Measurements from ENCODE around the gene MTCL1.

- TF ChIP-seq CTCF (IDR thresholded peaks at IDR 0.05; ENCODE audit: control extremely low read depth in 1 of 3, insufficient read depth in 1 of 3, low read depth in 1 of 3, low read length in 3 of 3) (no peak), PHF8 (conservative IDR thresholded peaks at IDR 0.05; ENCODE audit: low read depth, low read length) (no peak), CTBP2 (IDR thresholded peaks at IDR 0.05; ENCODE audit: borderline replicate concordance, insufficient read depth, insufficient read length, low read length) (no peak), CHD2 (IDR thresholded peaks at IDR 0.05; ENCODE audit: low read length) (no peak), TEAD4 (IDR thresholded peaks at IDR 0.05; ENCODE audit: low read depth, low read length) (no peak), RXRA (IDR thresholded peaks at IDR 0.05; ENCODE audit: insufficient read depth, low read depth, low read length) (no peak), MAFK (IDR thresholded peaks at IDR 0.05; ENCODE audit: low read depth, low read length) (no peak), KDM5A (IDR thresholded peaks at IDR 0.05; ENCODE audit: low read length) (no peak), EZH2 (IDR thresholded peaks at IDR 0.05; ENCODE audit: low read depth, low read length, severe bottlenecking) (no peak), RFX5 (IDR thresholded peaks at IDR 0.05; ENCODE audit: borderline replicate concordance, low read depth, low read length) (no peak), SIN3A (conservative IDR thresholded peaks at IDR 0.05 in 1 of 2, IDR thresholded peaks at IDR 0.05 in 1 of 2; ENCODE audit: low read depth in 1 of 2, low read length in 2 of 2) (no peak), SRF (IDR thresholded peaks at IDR 0.05; ENCODE audit: low read depth, low read length) (no peak)
- TF ChIP-seq, protein P1, sequence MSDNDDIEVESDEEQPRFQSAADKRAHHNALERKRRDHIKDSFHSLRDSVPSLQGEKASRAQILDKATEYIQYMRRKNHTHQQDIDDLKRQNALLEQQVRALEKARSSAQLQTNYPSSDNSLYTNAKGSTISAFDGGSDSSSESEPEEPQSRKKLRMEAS (IDR thresholded peaks at IDR 0.05): no peak
- TF ChIP-seq, protein P2, sequence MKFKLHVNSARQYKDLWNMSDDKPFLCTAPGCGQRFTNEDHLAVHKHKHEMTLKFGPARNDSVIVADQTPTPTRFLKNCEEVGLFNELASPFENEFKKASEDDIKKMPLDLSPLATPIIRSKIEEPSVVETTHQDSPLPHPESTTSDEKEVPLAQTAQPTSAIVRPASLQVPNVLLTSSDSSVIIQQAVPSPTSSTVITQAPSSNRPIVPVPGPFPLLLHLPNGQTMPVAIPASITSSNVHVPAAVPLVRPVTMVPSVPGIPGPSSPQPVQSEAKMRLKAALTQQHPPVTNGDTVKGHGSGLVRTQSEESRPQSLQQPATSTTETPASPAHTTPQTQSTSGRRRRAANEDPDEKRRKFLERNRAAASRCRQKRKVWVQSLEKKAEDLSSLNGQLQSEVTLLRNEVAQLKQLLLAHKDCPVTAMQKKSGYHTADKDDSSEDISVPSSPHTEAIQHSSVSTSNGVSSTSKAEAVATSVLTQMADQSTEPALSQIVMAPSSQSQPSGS (IDR thresholded peaks at IDR 0.05; ENCODE audit: low read length): no peak
Measured at GRCh38 chr18:8719192-8719591, 13.8 kb downstream of the MTCL1 start.
